GM13976 (cell line): ENCODE measurements around the gene TUBB3.
"Not testable (repeated sequence)": the region's sequence is repeated elsewhere in the genome, so short reads cannot be mapped to it uniquely, and the experiment has no call there.

Experiments used
- DNase-seq: peaks from one replicate; pipeline ENCODE4 v3.0.0; 2012; ENCODE audit warnings: low spot score
- in situ Hi-C: fragments of 300-500 bp; cut with MboI; formaldehyde crosslinking; loops from one replicate; pipeline ENCODE4 v1.12.0; 2022; ENCODE audit warnings: low sequenced_read_pairs, mixed read lengths, inconsistent platforms; ENCODE audit not compliant: unreplicated experiment
- TF ChIP-seq, protein P1 (sequence below): IDR thresholded peaks from 2 replicates; pipeline ENCODE4 v1.5.1; 2012; ENCODE audit warnings: borderline replicate concordance, mild to moderate bottlenecking; ENCODE audit not compliant: insufficient read depth; ENCODE audit errors: extremely low read depth, missing control alignments, control extremely low read depth

TUBB3 gene

DNA sequence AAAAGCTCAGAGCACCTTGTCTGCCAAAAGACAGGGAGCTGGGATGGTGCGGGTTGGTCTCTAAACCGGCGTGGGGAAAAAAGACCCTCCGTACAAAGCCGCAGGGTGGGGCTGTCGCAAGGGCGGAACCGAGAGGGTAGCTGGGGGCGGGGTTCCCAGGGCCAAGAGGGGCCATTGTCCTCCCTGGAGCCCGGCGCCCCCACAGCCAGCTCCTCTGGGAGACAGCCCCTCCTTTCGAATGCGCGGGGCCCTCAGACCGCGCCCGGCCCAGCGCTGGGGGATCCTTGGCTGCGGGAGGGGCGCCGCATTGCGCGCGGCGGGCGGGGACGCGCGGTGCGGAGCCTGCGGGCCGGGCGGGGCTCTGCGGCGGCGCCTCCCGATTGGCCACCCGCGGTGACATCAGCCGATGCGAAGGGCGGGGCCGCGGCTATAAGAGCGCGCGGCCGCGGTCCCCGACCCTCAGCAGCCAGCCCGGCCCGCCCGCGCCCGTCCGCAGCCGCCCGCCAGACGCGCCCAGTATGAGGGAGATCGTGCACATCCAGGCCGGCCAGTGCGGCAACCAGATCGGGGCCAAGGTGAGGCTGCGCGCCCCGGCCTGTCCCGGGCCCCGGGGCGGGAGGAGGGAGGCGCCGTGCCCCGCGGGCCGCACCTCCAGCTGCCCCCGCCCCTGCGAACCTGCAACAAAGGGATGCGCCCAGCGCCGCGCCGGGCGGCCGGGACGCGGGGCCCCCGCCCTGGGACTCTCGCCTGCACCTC, at the start of gene TUBB3:
TSS of gene TUBB3 (plus strand) at position 459 of the 756 bp plus-strand sequence. CDS start at position 519, 60 bp downstream.
- peak; percentile 83 for DNase-seq

DNA sequence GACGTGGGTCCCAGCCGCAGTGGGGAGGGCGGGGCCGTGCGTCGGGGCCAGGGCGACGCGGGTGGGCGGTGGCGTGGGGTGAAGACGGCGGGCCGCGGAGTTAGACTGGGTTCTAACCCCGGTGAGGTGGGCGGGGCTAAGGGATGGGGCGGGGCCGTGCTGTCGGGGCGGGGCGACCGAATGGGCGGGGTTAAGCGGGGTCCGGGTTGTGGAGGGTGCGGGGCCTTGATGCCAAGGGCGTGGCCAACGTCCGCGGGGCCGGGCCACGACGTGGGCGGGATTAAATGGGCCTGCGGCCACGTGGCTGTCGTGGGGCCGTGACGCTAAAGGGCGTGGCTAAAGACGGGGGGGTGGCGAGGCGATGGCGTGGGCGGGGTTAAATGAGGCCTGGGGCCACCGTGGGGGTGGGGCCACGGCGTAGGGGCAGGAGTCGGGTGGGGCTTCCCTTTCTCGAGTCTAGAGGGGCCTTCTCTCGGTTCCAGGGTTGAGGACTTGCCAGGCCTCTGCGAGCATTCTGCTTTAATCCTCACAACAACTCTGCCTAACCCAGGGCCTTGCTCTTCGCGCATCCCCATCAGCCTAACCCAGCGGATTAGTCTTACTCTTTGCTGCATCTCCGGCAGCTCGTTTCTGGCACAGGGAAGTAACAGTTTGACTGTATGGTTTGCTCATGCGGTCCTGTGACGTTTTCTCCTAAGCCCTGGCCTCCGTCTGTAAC, 49.0 kb upstream of the TUBB3 start:
- in situ Hi-C loops: no loop called here
- TF ChIP-seq, protein P1, sequence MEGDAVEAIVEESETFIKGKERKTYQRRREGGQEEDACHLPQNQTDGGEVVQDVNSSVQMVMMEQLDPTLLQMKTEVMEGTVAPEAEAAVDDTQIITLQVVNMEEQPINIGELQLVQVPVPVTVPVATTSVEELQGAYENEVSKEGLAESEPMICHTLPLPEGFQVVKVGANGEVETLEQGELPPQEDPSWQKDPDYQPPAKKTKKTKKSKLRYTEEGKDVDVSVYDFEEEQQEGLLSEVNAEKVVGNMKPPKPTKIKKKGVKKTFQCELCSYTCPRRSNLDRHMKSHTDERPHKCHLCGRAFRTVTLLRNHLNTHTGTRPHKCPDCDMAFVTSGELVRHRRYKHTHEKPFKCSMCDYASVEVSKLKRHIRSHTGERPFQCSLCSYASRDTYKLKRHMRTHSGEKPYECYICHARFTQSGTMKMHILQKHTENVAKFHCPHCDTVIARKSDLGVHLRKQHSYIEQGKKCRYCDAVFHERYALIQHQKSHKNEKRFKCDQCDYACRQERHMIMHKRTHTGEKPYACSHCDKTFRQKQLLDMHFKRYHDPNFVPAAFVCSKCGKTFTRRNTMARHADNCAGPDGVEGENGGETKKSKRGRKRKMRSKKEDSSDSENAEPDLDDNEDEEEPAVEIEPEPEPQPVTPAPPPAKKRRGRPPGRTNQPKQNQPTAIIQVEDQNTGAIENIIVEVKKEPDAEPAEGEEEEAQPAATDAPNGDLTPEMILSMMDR: no peak
- DNase-seq: peak; percentile 99

More for the DNA sequence above, at the start of gene TUBB3:
- in situ Hi-C loops: no loop called here
- TF ChIP-seq, protein P1: no peak

DNA sequence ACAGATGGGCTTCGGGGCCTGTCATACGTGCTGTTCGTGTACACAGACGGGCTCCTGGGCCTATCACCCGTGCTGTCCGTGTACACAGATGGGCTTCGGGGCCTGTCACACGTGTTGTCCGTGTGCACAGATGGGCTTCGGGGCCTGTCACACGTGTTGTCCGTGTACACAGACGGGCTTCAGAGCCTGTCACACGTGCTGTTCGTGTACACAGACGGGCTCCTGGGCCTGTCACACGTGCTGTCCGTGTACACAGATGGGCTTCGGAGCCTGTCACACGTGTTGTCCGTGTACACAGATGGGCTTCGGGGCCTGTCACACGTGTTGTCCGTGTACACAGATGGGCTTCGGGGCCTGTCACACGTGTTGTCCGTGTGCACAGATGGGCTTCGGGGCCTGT, 44.0 kb upstream of the TUBB3 start:
- DNase-seq, in situ Hi-C loops: not testable (repeated sequence)

DNA sequence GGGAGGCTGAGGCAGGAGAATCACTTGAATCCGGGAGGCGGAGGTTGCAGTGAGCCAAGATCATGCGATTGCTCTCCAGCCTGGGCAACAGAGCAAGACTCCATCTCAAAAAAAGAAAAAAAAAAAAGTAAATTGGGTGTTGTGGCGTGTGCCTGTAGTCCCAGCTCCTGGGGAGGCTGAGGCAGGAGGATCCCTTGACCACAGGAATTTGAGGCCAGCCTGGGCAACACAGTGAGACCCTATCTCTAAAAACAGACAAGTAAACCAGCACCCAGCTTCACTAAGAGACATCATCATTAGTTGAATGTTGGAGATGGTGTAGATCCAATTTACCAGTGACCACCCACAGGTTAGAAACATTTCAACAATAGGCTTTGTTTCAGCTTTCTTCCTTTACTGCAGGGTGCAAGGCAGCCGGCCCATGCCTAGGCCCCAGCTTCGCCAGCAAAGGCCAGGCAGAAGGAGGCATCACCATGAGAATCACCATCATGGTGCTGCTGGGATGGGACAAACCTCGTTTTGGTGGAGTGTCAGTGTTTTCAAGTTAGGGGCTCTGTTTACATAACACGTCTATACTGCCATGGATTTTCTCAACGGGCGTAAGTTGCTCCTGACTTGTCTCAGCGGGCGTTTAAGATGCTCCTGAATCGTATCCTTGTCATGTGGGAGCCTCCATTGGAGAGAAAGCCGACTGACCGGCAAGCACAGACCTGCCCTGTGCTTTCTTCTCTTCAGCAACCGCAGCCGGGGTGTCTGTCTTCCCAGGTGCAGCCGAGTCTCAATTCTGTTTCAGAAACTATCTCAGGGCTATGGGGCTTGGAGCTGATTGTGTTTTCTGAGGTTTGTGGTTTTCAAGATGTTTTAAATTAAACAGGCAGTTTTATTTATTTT, 42.4 kb upstream of the TUBB3 start:
- no peak for DNase-seq
- in situ Hi-C loops: no loop called here
- TF ChIP-seq, protein P1: no peak

DNA sequence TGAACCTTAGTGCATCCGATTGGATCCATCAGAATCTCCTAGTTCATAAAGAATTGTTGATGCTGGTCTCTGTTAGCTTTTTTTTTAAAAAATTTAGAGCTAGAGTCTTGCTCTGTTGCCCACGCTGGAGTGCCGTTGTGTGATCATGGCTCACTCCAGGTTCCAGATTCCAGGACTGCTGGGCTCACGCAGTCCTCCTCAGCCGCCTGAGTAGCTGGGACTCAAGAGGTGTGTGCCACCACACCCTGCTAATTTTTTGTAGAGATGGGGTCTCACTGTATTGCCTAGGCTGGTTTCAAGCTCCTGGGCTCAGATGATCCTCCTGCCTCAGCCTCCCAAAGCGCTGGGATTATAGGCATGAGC, 41.8 kb upstream of the TUBB3 start:
- DNase-seq: no peak
- TF ChIP-seq, protein P1: no peak
- in situ Hi-C loops: no loop called here

DNA sequence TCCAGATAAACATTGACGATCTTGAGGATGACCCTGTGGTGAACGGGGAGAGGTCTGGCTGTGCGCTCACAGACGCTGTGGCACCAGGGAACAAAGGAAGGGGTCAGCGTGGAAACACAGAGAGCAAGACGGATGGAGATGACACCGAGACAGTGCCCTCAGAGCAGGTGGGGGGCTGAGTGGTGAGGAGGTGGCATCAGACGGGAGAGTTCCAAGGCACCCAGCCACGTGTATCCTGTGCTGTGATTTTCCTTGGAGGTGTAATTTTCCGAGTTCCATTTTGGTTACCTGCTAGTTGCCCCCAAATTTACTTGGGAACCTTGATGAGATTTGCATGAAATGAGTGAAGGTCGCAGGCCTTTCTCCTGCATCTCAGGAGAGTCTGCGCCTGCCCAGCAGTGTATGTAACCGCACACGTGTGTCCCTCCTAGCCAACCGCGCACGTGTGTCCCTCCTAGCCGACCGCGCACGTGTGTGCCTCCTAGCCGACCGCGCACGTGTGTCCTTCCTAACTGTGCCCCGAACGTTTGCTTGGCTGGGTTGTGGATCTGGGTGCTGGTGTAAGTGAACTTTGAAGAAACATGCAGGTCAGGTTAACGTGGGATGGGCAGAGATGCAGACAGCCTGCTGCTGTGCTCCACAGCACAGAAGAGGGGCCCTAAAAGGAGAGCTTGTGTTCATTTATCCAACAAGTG, 39.6 kb upstream of the TUBB3 start:
- in situ Hi-C loops: no loop called here
- DNase-seq: no peak
- TF ChIP-seq, protein P1: no peak
